ENCODE measurements around the gene ARHGAP18. TPM values are rescaled to one million over a fixed set of nuclear protein-coding genes. Genes with fewer than 3 reads are reported as not detected.

Gene ARHGAP18
- total RNA-seq, 1 donor from 2014 or later = 4.5 TPM

GRCh38 chr6:129598244-129599187 is 111.5 kb downstream of the ARHGAP18 start:
- TF ChIP-seq, protein P1, sequence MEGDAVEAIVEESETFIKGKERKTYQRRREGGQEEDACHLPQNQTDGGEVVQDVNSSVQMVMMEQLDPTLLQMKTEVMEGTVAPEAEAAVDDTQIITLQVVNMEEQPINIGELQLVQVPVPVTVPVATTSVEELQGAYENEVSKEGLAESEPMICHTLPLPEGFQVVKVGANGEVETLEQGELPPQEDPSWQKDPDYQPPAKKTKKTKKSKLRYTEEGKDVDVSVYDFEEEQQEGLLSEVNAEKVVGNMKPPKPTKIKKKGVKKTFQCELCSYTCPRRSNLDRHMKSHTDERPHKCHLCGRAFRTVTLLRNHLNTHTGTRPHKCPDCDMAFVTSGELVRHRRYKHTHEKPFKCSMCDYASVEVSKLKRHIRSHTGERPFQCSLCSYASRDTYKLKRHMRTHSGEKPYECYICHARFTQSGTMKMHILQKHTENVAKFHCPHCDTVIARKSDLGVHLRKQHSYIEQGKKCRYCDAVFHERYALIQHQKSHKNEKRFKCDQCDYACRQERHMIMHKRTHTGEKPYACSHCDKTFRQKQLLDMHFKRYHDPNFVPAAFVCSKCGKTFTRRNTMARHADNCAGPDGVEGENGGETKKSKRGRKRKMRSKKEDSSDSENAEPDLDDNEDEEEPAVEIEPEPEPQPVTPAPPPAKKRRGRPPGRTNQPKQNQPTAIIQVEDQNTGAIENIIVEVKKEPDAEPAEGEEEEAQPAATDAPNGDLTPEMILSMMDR (IDR thresholded peaks at IDR 0.05; ENCODE audit: insufficient read depth, low read length, severe bottlenecking) = peak; percentile 51
- Histone ChIP-seq H3K27me3 (ENCODE audit: control insufficient read depth, insufficient read depth, low read length) (no peaks in the 10 kb centered on the region), H3K4me3 (ENCODE audit: low read depth, low read length) (no peak overlapping the region), H3K36me3 (ENCODE audit: control insufficient read depth, insufficient read depth, low read length) (no peaks in the 10 kb centered on the region)
- DNase-seq (ENCODE audit: low read depth) (peak; percentile 71), FAIRE-seq (no peak)

DNA sequence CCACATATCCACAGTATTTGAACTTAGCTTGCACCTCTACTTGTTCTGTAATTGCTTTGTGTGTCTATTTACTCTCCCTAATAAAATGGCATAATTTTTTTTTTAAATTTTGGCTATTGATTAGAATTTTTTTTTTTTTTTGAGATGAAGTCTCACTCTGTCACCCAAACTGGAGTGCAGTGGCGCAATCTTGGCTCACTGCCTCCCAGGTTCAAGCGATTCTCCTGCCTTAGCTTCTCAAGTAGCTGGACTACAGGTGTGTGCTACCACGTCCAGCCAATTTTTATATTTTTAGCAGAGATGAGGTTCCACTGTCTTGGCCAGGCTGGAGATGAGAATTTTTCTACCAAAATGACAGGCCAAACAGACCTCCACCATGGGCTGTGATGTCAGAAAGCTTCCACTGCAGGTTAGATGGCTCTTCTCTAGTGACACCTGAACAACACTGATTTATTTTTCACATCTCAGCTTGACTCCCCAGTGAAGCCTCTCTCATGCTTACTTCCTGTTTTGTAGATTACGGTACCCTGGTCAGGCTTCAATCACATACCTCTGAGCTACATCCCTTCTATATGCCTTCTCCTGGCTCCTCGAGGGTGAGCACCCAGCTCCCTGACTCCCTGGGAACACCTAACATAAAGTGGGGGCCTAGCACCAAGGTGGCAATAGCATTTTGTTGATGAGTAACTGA is 112.8 kb downstream of the ARHGAP18 start:
- FAIRE-seq (no peak), DNase-seq (ENCODE audit: low read depth) (no peak)
- H3K27me3 ChIP-seq (ENCODE audit: control insufficient read depth, insufficient read depth, low read length) = no peaks in the 10 kb centered on the region
- no peak overlapping the region for H3K4me3 ChIP-seq (ENCODE audit: low read depth, low read length)
- TF ChIP-seq, protein P1 (IDR thresholded peaks at IDR 0.05; ENCODE audit: insufficient read depth, low read length, severe bottlenecking) = no peak
- H3K36me3 ChIP-seq (ENCODE audit: control insufficient read depth, insufficient read depth, low read length) = no peaks in the 10 kb centered on the region

DNA sequence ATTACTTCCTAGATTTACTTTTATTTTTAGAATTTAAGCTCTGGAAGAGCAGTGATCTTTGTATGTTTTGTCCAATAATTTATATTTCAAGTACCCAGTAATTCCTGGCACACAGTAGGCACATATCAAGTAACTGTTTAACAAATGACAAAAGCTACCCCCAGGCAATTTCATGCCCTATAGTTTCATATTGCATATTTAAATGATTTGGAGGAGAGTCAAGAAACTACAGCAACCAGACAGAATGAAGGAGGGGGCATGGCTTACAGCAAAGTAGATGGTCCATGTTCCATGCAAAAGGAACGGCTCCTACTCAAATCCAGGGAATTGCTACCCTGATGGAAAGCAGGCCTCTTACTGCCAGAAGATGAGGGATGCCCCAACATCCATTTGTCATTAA is 113.5 kb downstream of the ARHGAP18 start:
- TF ChIP-seq, protein P1 (IDR thresholded peaks at IDR 0.05; ENCODE audit: insufficient read depth, low read length, severe bottlenecking) = no peak
- DNase-seq (ENCODE audit: low read depth) = no peak
- no peak for FAIRE-seq
- Histone ChIP-seq H3K36me3 (ENCODE audit: control insufficient read depth, insufficient read depth, low read length) (no peaks in the 10 kb centered on the region), H3K27me3 (ENCODE audit: control insufficient read depth, insufficient read depth, low read length) (no peaks in the 10 kb centered on the region), H3K4me3 (ENCODE audit: low read depth, low read length) (no peak overlapping the region)

DNA sequence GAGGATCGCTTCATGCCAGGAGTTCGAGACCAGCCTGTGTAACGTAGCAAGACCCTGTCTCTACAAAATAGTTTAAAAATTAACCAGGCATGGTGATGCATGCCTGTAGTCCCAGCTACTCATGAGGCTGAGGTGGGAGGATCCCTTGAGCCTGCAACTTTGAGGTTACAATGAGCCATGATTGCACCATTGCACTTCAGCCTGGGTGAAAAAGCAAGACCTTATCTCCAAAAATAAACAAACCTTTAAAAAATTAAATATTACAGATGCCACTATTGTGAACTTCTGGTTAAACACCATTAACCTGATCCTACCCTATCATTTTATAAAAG is 116.8 kb downstream of the ARHGAP18 start:
- TF ChIP-seq, protein P1 (IDR thresholded peaks at IDR 0.05; ENCODE audit: insufficient read depth, low read length, severe bottlenecking) = no peak
- no peaks in the 10 kb centered on the region for H3K27me3 ChIP-seq (ENCODE audit: control insufficient read depth, insufficient read depth, low read length)
- no peaks in the 10 kb centered on the region for H3K36me3 ChIP-seq (ENCODE audit: control insufficient read depth, insufficient read depth, low read length)
- FAIRE-seq (no peak), DNase-seq (ENCODE audit: low read depth) (no peak)
- H3K4me3 ChIP-seq (ENCODE audit: low read depth, low read length) = no peak overlapping the region

DNA sequence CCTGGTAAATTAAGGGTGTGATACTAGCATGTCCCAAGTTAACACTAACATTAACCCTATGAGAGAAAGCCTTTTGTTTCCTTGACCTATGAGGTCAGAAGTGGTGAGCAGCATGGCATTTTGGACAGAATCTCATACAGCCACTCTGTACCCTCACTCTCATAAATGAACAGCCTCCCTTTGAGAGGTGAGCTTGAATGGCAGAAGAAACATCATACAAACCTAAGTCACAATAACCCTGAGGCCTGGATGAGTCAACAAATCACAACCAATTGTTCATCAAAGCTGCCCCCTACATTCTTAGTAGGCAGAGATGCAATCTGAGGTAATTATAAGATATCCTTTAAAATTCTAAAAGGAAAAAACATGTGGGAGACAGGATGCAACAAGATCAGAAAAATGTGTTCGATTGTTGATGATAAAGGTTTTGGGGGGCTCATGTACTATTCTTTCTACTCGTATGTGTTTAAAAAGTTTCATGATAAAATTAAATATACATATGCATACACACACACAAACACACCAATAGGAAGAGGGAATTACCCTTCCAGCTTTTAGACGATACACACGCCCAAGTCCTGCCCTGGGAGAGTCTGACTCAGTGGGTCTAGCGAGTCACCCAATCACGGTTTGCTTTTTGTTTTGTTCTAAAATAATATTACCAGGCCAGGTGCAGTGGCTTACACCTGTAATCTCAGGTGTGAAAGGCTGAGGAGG is 117.3 kb downstream of the ARHGAP18 start:
- FAIRE-seq (no peak), DNase-seq (ENCODE audit: low read depth) (peak; percentile 47)
- H3K36me3 ChIP-seq (ENCODE audit: control insufficient read depth, insufficient read depth, low read length) = no peaks in the 10 kb centered on the region
- TF ChIP-seq, protein P1 (IDR thresholded peaks at IDR 0.05; ENCODE audit: insufficient read depth, low read length, severe bottlenecking) = no peak
- no peaks in the 10 kb centered on the region for H3K27me3 ChIP-seq (ENCODE audit: control insufficient read depth, insufficient read depth, low read length)
- no peak overlapping the region for H3K4me3 ChIP-seq (ENCODE audit: low read depth, low read length)

Data from bronchial epithelial cell (primary cell).